GM23338 (cell line): Measurements from ENCODE around the gene DSG3. TPM values are rescaled to one million over a fixed set of nuclear protein-coding genes. Genes with fewer than 3 reads are reported as not detected.

Experiments used
- ATAC-seq: fragments of 200-7000 bp; cut with Tn5 transposase; 3 replicates; pipeline ENCODE4 v1.9.1; 2020
- DNase-seq: peaks from one replicate; pipeline ENCODE4 v3.0.0-alpha.2; 2015; ENCODE audit warnings: low spot score
- H2AFZ ChIP-seq: fragments of 200-600 bp; sonication (generic); 2 replicates; pipeline ENCODE4 v1.8.0; 2016; ENCODE audit warnings: antibody characterized with exemption, mild to moderate bottlenecking, moderate library complexity
- H3F3A ChIP-seq: fragments of 200-600 bp; sonication (generic); replicated peaks from 2 replicates; pipeline ENCODE4 v1.8.0; 2017; ENCODE audit warnings: antibody characterized with exemption, mixed run types, low read depth
- H3K27ac ChIP-seq: fragments of 200-600 bp; sonication (generic); 2 replicates; pipeline ENCODE4 v1.6.1; 2016; ENCODE audit warnings: low read depth
- H3K27me3 ChIP-seq: fragments of 200-600 bp; sonication (generic); 2 replicates; pipeline ENCODE4 v1.8.0; 2016; ENCODE audit warnings: mild to moderate bottlenecking, mixed run types, moderate library complexity; ENCODE audit not compliant: insufficient read depth
- H3K36me3 ChIP-seq: fragments of 200-600 bp; sonication (generic); 2 replicates; pipeline ENCODE4 v1.8.0; 2016; ENCODE audit warnings: mild to moderate bottlenecking; ENCODE audit not compliant: insufficient read depth
- H3K4me1 ChIP-seq: fragments of 200-600 bp; sonication (generic); 2 replicates; pipeline ENCODE4 v1.8.0; 2016; ENCODE audit warnings: mild to moderate bottlenecking, moderate library complexity; ENCODE audit not compliant: insufficient read depth
- H3K4me2 ChIP-seq: fragments of 200-600 bp; sonication (generic); 2 replicates; pipeline ENCODE4 v1.7.1; 2017; ENCODE audit warnings: mixed run types
- H3K4me3 ChIP-seq: fragments of 200-600 bp; sonication (generic); 2 replicates; pipeline ENCODE4 v1.6.1; 2016; ENCODE audit warnings: mixed run types
- H3K79me2 ChIP-seq: fragments of 200-600 bp; sonication (generic); replicated peaks from 2 replicates; pipeline ENCODE4 v1.8.0; 2017; ENCODE audit warnings: mild to moderate bottlenecking; ENCODE audit not compliant: insufficient read depth
- H3K9me2 ChIP-seq: fragments of 200-600 bp; sonication (generic); 2 replicates; pipeline ENCODE4 v1.8.0; 2017; ENCODE audit not compliant: insufficient read depth
- H4K20me1 ChIP-seq: fragments of 200-600 bp; sonication (generic); replicated peaks from 2 replicates; pipeline ENCODE4 v1.8.0; 2017; ENCODE audit warnings: mild to moderate bottlenecking; ENCODE audit not compliant: insufficient read depth
- H3K27ac Mint-ChIP-seq: 2 replicates; pipeline ENCODE4 v1.8.0; 2020; ENCODE audit warnings: inconsistent platforms, mild to moderate bottlenecking, moderate library complexity, mixed read lengths
- H3K27me3 Mint-ChIP-seq: 3 replicates; pipeline ENCODE4 v1.8.0; 2022; ENCODE audit warnings: low read depth, mild to moderate bottlenecking, moderate library complexity, mixed read lengths, inconsistent platforms; ENCODE audit not compliant: insufficient read depth, poor library complexity
- H3K36me3 Mint-ChIP-seq: 3 replicates; pipeline ENCODE4 v1.8.0; 2021; ENCODE audit warnings: low read depth, mild to moderate bottlenecking, inconsistent platforms, moderate library complexity, mixed read lengths
- H3K4me1 Mint-ChIP-seq: 3 replicates; pipeline ENCODE4 v1.8.0; 2020; ENCODE audit warnings: mild to moderate bottlenecking, inconsistent platforms, mixed read lengths
- H3K4me3 Mint-ChIP-seq: 3 replicates; pipeline ENCODE4 v1.8.0; 2021; ENCODE audit warnings: moderate library complexity, mild to moderate bottlenecking, inconsistent platforms, mixed read lengths
- H3K9me3 Mint-ChIP-seq: 3 replicates; pipeline ENCODE4 v1.8.0; 2020; ENCODE audit warnings: moderate library complexity, mild to moderate bottlenecking, inconsistent platforms, mixed read lengths
- CREB1 ChIP-seq: fragments of 250-450 bp; sonication (Bioruptor Pico); IDR thresholded peaks from 2 replicates; pipeline ENCODE4 v1.5.0; 2020; ENCODE audit warnings: low read depth, mild to moderate bottlenecking, moderate library complexity
- ETS1 ChIP-seq: IDR thresholded peaks from 2 replicates; pipeline ENCODE4 v1.6.1; 2016; ENCODE audit warnings: antibody characterized with exemption
- EZH2phosphoT487 ChIP-seq: fragments of 200-600 bp; sonication (generic); IDR thresholded peaks from one replicate; pipeline ENCODE4 v1.8.1; 2018; ENCODE audit warnings: antibody characterized with exemption; ENCODE audit not compliant: unreplicated experiment
- JUNB ChIP-seq: IDR thresholded peaks from one replicate; pipeline ENCODE4 v1.6.1; 2016; ENCODE audit warnings: antibody characterized with exemption; ENCODE audit not compliant: unreplicated experiment
- NANOG ChIP-seq: IDR thresholded peaks from 2 replicates; pipeline ENCODE4 v1.6.1; 2016; ENCODE audit warnings: antibody characterized with exemption, borderline replicate concordance
- POLR2AphosphoS5 ChIP-seq: IDR thresholded peaks from 2 replicates; pipeline ENCODE4 v1.6.1; 2016; ENCODE audit warnings: antibody characterized with exemption, low read depth
- REST ChIP-seq: IDR thresholded peaks from one replicate; pipeline ENCODE4 v1.6.1; 2018; ENCODE audit warnings: antibody characterized with exemption; ENCODE audit not compliant: unreplicated experiment
- STAT1 ChIP-seq: IDR thresholded peaks from one replicate; pipeline ENCODE4 v1.6.1; 2016; ENCODE audit warnings: antibody characterized with exemption; ENCODE audit not compliant: unreplicated experiment
- ZNF114 ChIP-seq: fragments of 250-450 bp; sonication (Bioruptor Pico); IDR thresholded peaks from 2 replicates; pipeline ENCODE4 v1.5.0; 2020; ENCODE audit warnings: mild to moderate bottlenecking, moderate library complexity
- ZNF331 ChIP-seq: fragments of 250-450 bp; sonication (Bioruptor Pico); IDR thresholded peaks from 2 replicates; pipeline ENCODE4 v1.5.0; 2020; ENCODE audit warnings: low read depth, mild to moderate bottlenecking, moderate library complexity
- polyA plus RNA-seq: library from polyadenylated mRNA; unstranded; fragments of >200 nt; fragmentation: Nextera tagmentation; extraction: Ambion mirVana; gene quantifications from 2 replicates; pipeline ENCODE4 v1.2.1, GENCODE V29; 2016
- total RNA-seq: library from RNA; depleted of rRNA; stranded (reverse); fragments of >200 nt; shearing (Covaris generic); gene quantifications from 2 replicates; pipeline ENCODE4 v1.2.3, GENCODE V29; 2014

DSG3 gene
- total and polyA plus RNA-seq, 2 experiments from 2014 or later = 0.05 to 0.24 TPM

- no peaks in the 10 kb centered on the region for H3K79me2 ChIP-seq
- Mint-ChIP-seq H3K4me3 (no peak overlapping the region), H3K36me3 (no peaks in the 10 kb centered on the region), H3K27ac (no peak overlapping the region; the same call in 1 of the 2 replicates), H3K9me3 (no peaks in the 10 kb centered on the region), H3K27me3 (no peaks in the 10 kb centered on the region), H3K4me1 (no peaks in the 10 kb centered on the region)
- H3K9me2 ChIP-seq = no peaks in the 10 kb centered on the region
- 0 out of 2 replicates have a peak overlapping the region, but pooled peaks have one; percentile 32 for H3K27ac ChIP-seq
- no peaks in the 10 kb centered on the region for H3K36me3 ChIP-seq
- DNase-seq = no peak
- no peaks in the 10 kb centered on the region for H3F3A ChIP-seq
- no peaks in the 10 kb centered on the region for H3K27me3 ChIP-seq
- no peaks in the 10 kb centered on the region for H4K20me1 ChIP-seq
- H3K4me2 ChIP-seq = no peak overlapping the region
- ATAC-seq = no peak
- TF ChIP-seq CREB1 (CRISPR knock-in tag) (no peak), ZNF331 (CRISPR knock-in tag) (no peak), ETS1 (no peak), JUNB (no peak), EZH2phosphoT487 (no peak), ZNF114 (CRISPR knock-in tag) (no peak), POLR2AphosphoS5 (no peak)
- H3K4me3 ChIP-seq = no peak overlapping the region
- H2AFZ ChIP-seq = peak overlapping the region; percentile 45; the same call in 1 of the 2 replicates
- H3K4me1 ChIP-seq = no peaks in the 10 kb centered on the region
Observed at GRCh38 chr18:31409276-31409675, 38.3 kb upstream of the DSG3 start.

- H3K27ac Mint-ChIP-seq = no peak overlapping the region
- TF ChIP-seq REST (no peak), ZNF114 (CRISPR knock-in tag) (no peak), STAT1 (no peak), ZNF331 (CRISPR knock-in tag) (no peak), ETS1 (no peak), CREB1 (CRISPR knock-in tag) (no peak), NANOG (no peak)
Observed at GRCh38 chr18:31410716-31411483, 36.6 kb upstream of the DSG3 start.

More at GRCh38 chr18:31410716-31411483, 36.6 kb upstream of the DSG3 start:
- Histone ChIP-seq H3F3A (no peaks in the 10 kb centered on the region), H3K27ac (no peak overlapping the region), H2AFZ (peak overlapping the region; percentile 96), H3K36me3 (no peaks in the 10 kb centered on the region), H3K79me2 (no peaks in the 10 kb centered on the region), H3K4me2 (no peak overlapping the region), H3K4me1 (no peaks in the 10 kb centered on the region), H3K9me2 (no peaks in the 10 kb centered on the region), H3K27me3 (no peaks in the 10 kb centered on the region), H4K20me1 (no peaks in the 10 kb centered on the region), H3K4me3 (no peak overlapping the region)
- DNase-seq = peak; percentile 26
- Mint-ChIP-seq H3K4me1 (no peaks in the 10 kb centered on the region), H3K27me3 (no peaks in the 10 kb centered on the region), H3K4me3 (no peak overlapping the region), H3K9me3 (no peaks in the 10 kb centered on the region), H3K36me3 (no peaks in the 10 kb centered on the region)
- ATAC-seq = peak; percentile 75
